Keratinocyte (primary cell): ENCODE measurements around the gene ALX4.

Experiments used
- CTCF ChIP-seq, 3 experiments: IDR thresholded peaks in 1 of 3; conservative IDR thresholded peaks in 1 of 3; optimal IDR thresholded peaks in 1 of 3; 2 replicates in 2 of 3; 3 replicates in 1 of 3; pipeline versions ENCODE3 to v1.5.1; 2011; ENCODE audit warnings: low read length in 3 of 3, mild to moderate bottlenecking in 3 of 3, moderate library complexity in 2 of 3, control low read depth in 1 of 3, inconsistent platforms in 1 of 3; ENCODE audit not compliant: insufficient read depth in 2 of 3; ENCODE audit errors: extremely low read depth in 1 of 3
- EZH2 ChIP-seq: IDR thresholded peaks from one replicate; pipeline ENCODE4 v1.6.1; 2012; ENCODE audit warnings: inconsistent platforms, mild to moderate bottlenecking, low read length, moderate library complexity

GRCh38 chr11:44285756-44286155 is 24.2 kb downstream of the ALX4 start:
- TF ChIP-seq CTCF (optimal IDR thresholded peaks at IDR 0.05 in 1 of 3, IDR thresholded peaks at IDR 0.05 in 1 of 3, conservative IDR thresholded peaks at IDR 0.05 in 1 of 3; ENCODE audit: extremely low read depth in 1 of 3, insufficient read depth in 2 of 3, low read length in 3 of 3) = no peak
- no peak for TF ChIP-seq EZH2
